CD4-positive, alpha-beta T cell treated with Interleukin-4 for 1 hour (primary cell): ENCODE measurements around the gene PHRF1.

Source experiments
- DNase-seq, 2 donors: peaks; one replicate each; pipeline ENCODE4 v3.0.0-alpha.2; 2020 to 2022

PHRF1 gene, protein sequence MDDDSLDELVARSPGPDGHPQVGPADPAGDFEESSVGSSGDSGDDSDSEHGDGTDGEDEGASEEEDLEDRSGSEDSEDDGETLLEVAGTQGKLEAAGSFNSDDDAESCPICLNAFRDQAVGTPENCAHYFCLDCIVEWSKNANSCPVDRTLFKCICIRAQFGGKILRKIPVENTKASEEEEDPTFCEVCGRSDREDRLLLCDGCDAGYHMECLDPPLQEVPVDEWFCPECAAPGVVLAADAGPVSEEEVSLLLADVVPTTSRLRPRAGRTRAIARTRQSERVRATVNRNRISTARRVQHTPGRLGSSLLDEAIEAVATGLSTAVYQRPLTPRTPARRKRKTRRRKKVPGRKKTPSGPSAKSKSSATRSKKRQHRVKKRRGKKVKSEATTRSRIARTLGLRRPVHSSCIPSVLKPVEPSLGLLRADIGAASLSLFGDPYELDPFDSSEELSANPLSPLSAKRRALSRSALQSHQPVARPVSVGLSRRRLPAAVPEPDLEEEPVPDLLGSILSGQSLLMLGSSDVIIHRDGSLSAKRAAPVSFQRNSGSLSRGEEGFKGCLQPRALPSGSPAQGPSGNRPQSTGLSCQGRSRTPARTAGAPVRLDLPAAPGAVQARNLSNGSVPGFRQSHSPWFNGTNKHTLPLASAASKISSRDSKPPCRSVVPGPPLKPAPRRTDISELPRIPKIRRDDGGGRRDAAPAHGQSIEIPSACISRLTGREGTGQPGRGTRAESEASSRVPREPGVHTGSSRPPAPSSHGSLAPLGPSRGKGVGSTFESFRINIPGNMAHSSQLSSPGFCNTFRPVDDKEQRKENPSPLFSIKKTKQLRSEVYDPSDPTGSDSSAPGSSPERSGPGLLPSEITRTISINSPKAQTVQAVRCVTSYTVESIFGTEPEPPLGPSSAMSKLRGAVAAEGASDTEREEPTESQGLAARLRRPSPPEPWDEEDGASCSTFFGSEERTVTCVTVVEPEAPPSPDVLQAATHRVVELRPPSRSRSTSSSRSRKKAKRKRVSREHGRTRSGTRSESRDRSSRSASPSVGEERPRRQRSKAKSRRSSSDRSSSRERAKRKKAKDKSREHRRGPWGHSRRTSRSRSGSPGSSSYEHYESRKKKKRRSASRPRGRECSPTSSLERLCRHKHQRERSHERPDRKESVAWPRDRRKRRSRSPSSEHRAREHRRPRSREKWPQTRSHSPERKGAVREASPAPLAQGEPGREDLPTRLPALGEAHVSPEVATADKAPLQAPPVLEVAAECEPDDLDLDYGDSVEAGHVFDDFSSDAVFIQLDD (N-terminal part only)

DNA sequence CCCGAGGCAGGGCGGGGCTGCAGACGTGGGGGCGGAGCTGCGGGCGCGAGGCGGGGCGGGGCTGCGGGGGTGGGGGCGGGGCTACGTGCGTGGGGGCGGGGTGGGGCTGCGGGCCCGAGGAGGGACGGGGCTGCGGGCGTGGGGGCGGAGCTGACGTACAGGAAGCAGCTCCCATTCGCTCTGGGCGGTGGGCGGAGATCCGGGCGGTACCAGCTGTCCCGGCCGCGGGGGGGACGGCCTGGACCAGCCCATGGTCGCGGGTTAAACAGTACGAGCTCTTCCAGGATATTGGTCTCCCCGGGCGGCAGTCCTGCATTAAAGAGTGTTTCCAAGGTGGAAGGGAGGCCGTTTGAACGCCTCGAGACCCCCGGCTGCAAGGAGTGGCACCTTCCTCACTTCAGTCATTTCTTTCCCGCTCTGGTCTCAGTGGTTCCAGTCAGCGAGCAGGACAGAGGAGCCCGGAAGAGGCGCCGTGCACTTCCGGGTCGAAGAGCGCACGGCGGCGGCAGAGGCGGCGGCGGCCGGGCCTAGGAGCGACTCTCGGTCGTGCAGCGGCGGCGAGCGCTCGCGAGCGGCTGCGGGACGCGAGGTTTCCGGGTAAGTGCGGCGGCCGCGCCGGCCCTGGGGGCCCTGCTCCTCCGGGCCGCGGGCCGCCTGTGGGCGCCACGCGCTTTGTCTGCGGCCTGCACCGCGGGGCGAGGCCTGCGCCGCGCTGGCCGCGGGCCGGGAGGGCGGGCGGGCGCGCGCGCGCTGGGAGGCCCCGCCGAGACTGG, at the start of gene PHRF1:
Gene PHRF1, plus strand, starts transcription at position 475 of the 773 bp plus-strand sequence. CDS start 5,043 bp downstream, outside the sequence.
- DNase-seq: peak; percentile 95 to 96

DNA sequence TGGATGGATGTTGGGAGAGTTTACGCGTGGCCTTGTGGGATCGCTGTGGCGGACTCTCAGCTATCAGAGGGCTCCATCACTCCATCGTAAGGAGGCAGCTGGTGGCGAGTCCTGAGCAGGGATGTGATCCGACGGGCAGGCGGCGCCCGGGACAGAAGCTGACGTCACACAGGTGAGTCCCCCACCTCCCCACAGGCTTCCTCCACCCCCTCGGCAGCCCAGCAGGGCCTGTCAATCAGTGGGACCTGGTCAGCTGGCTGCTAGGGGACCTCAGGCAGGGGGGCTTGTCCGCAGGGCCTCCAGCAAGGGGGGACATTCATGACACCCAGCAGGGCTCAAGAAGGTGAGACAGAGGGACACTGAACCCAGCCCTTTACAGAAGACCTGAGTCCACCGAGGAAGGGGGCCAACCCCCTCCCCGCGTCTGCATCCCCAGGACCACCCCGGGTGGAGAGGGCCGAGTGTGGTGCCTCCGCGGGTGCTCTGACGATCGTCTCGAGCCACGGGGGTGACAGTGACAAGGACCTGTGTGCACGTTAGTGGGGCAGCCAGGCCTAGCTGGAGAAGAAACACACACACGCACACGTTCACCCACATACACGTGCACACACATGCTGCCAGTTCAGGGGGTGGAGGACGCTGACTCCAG, 48.0 kb upstream of the PHRF1 start:
- DNase-seq: no peak

DNA sequence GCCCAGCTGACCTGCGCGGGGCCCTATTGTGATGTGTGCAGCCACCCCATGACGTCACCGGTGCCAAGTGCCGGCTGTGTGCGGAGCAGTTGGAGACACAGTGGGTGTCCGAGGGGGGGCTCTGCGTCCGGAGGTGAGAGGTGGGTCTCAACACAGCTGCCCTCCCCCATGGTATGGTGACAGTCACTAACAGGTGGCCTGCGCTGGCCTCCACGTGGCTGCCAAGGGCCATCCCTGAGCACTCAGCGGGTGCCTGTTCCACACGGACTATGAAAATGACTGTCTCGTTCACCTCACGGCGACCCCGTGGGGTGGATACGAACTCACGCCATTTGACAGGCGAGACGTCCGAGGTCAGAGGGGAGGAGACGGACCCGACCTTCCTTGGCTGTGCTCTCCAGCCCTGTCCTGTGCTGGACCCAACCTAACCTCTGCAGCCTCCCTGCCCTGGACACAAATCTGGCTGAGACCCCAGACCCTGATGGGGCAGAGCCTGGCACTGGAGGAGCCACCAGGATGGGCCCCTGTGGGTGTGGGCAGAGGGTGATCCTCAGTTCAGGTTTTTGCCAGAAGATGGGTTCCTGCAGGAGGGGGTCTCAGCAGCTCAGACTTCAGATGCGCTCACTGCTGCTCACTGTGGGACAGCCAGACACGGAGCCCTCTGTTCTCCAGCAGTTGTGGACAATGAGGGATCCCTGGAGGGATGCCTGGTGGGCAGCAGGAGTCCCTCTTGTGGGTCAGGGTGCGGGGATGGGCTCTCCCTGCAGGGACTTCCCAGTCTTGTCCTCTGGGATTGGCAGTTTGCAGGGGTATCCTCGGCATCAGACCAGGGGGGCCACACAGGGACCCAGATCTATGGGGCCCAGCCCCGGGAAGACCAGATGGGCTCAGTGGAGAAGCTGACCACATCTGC, 47.2 kb upstream of the PHRF1 start:
- DNase-seq: no peak

DNA sequence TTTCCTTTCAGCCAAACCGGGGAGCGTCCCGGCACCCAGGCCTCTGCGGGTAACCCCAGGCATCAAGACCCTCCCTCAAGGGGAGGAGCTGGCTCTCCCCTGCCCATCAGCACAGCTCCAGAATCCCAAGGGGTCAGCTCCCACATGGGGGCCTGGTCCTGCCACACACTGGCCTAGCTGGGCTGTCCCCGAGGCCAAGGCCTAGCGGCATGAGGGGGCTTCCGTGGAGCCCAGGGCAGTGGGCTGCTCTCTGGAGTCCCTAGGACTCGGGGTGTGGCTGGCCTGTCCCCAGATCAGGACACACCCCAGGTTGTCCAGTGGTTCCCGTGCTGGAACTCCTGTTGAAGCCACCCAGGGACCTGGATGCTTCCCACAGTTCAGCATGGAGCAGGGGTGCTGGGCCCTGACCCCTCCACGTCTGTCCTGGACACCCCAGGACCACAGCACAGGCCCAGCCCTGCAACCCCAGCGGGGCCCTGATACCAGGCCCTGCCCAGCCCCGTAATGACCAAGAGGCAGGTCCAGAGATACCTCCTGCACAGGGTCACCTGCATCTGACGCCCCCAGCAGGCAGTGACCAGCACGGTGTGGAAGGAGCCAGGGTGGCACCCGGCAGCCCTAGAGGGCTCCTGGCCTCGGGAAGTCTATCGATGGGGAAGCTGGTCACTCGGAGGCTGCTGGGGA, 46.4 kb upstream of the PHRF1 start:
- DNase-seq: no peak

DNA sequence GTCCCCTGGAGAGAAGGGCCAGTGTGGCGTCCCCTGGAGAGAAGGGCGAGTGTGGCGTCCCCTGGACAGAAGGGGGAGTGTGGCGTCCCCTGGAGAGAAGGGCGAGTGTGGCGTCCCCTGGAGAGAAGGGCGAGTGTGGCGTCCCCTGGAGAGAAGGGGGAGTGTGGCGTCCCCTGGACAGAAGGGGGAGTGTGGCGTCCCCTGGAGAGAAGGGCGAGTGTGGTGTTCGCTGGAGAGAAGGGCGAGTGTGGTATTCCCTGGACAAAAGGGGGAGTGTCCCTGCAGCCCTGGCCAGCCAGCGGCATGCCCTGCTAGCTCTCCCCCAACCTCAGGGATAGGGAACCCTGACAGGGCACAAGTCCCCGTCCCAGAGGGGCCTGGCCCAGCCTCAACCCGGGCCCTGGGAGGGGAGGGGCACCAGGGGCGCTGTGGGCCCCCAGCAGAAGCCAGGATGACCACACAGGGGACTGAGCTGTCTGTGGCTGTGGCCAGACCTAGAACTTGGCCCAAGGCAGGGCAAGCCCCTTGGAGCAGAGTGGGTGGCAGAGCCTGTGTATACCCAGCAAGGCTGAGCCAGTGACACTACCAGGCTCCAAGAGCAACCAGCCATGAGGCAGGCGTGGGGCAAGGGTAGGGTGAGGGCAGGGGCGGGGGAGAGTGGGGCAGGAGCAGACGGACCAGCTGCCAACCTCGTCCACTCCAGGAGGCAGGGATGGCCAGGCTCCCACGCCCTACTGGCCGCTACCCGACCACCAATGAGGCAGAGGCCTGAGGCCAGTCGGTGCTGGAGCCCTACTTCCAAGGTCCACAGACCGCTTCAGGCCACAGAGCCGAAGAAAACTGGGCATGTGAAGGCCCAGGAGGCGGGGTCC, 45.1 kb upstream of the PHRF1 start:
- DNase-seq: no peak

DNA sequence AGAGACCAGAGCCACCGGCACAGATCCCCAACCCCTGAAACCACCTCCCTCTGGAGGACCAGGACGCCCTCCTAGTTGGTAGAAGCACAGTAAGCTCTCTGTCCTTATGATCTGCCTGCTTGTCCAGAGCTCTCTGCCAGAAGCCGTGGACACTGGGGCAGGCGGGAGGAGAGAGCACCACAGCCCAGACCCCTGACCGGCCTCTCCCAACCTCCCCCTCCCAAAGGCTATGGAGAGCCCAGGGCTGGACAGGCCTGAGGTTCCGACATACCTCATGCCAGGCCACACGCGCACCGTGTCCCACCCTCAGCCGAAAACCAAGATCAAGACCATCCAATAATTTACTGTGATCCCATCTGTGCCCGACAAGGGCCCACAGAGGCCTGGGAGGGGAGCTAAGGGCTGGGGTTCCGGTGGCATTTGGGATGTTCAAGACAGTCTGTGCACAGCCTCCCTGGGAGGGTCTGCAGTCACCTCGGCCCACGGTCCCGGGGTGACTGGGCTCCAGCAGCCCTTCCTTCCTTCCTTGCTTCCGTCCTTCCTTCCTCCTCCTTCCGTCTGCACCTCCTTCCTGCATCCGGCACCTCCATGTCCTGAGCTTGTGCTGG, 44.2 kb upstream of the PHRF1 start:
- no peak for DNase-seq

DNA sequence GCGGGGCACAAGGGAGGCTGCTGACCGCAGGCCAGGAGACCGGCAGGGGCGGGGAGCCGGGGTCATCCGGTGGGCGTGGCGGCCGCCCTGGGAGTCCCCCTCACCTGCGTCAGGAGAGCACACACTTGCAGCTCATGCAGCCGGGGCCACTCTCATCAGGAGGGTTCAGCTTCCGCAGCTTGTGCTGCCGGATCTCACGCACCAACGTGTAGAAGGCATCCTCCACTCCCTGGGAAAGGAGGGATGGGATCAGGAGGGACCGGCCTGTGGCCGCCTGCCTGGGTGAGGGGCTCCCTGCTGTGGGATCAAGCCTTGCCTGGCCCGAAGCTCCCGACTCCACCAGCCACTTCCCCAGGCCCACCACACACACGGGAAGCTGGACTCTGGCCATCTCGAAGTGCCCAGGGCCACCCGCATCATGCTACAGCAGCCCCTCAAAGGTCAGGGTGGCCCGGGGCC, 43.7 kb upstream of the PHRF1 start:
- no peak for DNase-seq

DNA sequence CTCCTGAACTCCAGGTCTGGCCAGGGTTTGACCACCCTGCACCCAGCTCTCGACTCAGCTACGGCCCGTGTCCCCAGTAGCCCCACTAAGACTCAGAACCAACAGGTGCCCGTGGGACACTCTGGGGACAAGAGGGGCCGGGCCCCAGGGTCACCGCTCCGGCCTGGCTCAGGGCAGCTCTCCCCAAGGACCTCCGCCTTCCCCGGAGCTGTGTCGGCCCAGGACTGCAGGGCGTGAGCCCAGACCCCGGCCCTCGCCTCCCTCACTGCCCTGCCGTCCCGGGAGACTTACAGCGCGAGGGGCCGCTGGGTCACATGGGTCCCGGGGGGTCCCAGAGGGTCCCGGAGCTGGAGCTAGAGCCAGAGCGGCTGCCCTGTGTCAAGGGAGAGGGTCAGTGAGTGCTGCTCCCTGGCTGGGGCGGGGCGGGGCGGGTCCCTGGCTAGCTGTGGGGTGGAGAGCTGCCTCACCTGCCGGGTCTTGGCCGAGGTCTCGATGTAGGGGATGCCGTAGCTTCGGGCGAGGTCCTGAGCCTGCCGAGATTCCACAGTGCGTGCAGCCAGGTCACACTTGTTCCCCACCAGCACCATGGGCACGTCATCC, 43.2 kb upstream of the PHRF1 start:
- DNase-seq: no peak

DNA sequence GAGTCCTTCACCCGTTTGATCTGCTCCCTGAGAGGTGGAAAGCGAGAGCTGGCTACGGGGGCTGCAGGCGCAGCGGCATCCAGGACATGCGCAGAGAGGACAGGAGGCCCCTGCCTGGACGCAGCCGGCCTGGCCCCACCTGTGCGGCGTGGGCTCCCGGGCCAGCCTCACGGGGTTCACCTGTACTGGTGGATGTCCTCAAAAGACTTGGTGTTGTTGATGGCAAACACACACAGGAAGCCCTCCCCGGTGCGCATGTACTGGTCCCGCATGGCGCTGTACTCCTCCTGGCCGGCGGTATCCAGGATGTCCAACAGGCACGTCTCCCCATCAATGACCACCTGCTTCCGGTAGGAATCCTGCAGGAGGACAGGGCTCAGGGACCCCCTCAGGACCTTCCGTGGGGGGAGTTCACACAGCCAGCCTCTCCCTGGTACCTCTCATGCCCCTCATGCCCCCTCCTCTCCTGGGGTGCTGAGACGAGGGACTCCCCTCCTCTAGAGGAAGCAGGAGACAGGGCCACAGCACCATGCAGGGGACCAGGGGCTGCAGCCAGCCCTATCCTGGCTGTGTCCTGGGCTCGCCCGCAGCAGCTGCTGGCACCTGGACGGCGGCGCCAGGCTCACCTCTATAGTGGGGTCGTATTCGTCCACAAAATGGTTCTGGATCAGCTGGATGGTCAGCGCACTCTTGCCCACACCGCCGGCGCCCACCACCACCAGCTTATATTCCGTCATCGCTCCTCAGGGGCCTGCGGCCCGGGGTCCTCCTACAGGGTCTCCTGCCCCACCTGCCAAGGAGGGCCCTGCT, 42.5 kb upstream of the PHRF1 start:
- no peak for DNase-seq

DNA sequence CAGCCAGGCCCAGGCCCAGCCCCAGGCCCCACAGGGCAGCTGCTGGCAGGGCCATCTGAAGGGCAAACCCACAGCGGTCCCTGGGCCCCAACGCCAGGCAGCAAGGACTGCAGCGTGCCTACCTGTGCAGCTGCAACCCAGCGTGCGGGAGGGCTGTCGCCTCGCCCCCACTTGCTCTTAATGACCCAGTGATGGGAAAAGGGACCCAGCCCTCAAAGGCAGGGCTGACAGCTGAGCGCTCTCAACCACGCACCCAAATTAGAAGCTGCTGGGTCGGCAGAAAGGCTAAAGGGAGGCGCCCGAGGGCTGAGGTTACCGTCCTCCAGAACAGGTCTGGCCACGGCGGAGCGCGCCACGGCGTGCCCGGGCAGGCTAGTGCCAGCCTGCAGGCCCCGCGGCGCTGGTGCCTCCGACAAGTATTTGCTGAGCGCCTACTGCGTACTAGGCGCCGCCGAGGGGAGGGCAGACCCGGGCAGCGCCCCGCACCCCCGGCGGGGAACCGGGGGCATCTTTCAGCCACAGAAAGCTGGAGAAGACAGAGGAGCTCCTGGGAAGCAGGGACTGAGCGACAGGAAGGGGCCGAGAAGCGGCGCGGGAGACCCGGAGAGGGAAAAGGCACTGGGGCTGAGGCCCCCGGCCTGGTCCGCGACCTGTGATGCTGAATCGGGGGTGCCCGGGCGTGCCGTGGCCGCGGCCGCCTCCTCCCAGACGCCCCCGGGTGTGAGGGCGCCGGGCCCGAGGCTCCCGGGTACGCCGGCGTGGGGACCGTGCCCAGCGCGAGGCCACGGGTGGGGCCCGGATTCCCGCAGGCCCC, 41.7 kb upstream of the PHRF1 start:
- DNase-seq: no peak

DNA sequence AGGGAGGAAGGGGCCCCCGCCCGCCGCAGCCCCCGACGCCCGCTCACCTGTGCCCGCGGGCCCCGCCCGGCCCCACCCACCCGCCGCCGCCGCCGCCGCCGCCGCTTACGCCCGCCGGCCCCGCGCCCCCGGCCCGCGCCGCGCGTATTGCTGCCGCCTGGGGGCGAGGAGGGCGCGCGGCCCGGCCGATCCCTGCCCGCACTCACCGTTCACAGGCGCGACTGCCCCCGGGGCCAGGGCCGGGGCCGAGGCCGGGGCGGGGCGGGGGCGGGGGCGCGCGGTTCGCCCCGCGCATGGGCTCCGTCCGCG, 41.1 kb upstream of the PHRF1 start:
- no peak for DNase-seq

DNA sequence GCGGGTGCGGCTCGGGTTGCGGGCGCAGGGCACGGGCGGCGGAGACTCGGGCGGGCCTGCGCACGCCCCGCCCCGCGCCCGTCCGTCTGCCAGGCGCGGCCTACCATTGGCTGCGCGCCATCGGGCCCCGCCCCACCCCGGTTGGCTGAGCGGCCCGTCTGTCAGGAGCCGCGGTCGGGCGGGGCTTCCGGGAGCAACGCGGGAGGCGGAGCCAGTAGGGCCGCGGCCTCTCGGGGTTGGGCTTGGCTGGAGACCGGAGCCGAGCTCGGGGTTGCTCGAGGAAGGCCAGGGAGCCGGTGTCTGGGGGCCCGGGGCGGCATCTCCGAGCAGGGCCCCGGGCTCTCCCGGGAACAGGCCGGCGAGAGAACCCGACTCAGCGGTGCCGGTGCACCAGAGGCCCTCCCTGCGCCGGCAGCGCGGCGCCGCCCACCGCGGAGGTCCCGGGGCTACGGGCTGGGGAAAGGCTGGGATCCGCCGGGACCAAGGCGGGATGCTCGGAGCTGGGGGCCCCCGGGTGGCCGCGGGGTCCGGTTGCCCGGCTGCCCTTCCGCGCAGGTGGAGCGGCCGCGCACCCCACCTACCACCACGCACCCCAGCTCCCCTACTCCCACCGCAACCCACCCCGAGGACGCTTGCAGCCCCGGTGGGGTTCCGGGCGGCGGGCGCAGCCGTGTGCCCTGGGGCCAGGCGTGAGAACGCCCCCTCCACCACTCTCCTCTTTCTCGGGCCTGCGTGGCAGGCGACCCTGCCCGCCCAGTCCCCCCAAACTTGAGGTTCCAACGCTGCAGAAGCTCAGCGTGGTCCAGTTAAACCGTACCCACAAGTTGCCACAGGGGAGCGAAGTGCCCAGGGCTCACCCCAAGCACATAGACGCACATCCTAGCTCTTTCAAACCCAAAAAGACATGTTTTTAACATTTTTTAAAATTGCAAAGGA, 40.5 kb upstream of the PHRF1 start, which contains the start of gene HRAS:
Gene HRAS, minus strand, starts transcription at position 58 of the 936 bp plus-strand sequence.
- DNase-seq: peak; percentile 94 to 95

DNA sequence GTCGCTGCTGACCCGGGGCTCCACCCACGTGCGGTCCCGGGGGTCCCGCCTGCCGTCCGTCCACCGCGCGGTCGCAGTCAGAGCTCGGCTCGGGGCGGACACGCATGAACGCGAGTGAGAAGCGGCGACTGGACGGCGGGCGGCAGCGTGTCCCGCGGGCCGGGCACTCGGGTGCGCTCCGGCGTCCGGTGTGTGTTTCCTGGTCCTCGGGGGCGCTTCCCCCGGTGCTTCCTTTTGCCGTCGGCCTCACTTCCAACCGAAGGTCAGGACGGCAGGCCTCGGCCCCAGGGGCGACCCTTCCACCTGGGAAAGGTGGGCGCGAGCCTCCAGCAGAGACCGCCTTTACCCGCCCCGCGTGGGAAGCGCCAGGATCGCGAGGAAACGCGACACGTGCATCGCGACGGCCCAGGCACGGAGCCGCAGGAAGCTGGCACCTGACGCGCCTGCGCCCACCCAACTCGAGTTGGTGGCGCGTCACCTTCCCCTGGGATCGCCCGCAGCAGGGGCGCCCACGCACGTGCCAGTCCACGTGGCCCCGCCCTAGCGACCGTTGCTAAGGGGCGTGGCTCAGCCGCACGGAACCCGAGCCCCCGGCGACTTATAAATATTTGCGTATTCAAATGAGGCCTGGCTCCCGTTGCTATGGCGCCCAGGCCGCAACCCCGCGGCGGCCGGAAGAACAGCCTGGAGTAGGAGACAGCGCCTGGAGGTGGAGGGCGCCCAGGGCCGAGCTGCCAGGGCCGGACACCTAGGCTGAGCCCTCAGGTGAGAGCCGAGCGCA, 39.2 kb upstream of the PHRF1 start, which contains the start of gene LRRC56:
Gene LRRC56, plus strand, starts transcription at position 687 of the 781 bp plus-strand sequence. CDS start 3,158 bp downstream, outside the sequence.
- peak; percentile 95 to 96 for DNase-seq
